Measurements from ENCODE around the gene DNAJC11.
"Not testable (repeated sequence)": the region's sequence is repeated elsewhere in the genome, so short reads cannot be mapped to it uniquely, and the experiment has no call there.

DNAJC11 gene

GRCh38 chr1:6648556-6648955 is 53.1 kb downstream of the DNAJC11 start:
- DNase-seq (ENCODE audit: low spot score) = no peak

GRCh38 chr1:6646499-6647148 is 55.0 kb downstream of the DNAJC11 start:
- DNase-seq (ENCODE audit: low spot score) = peak; percentile 57

GRCh38 chr1:6645018-6645417 is 56.6 kb downstream of the DNAJC11 start:
- no peak for DNase-seq (ENCODE audit: low spot score)

GRCh38 chr1:6640867-6641266 is 60.7 kb downstream of the DNAJC11 start:
- not testable (repeated sequence) for DNase-seq (ENCODE audit: low spot score)

GRCh38 chr1:6638226-6638625 is 63.4 kb downstream of the DNAJC11 start:
- no peak for DNase-seq (ENCODE audit: low spot score)

GRCh38 chr1:6637770-6638169 is 63.8 kb downstream of the DNAJC11 start:
- DNase-seq (ENCODE audit: low spot score) = no peak

- not testable (repeated sequence) for DNase-seq (ENCODE audit: low spot score)
Observed at GRCh38 chr1:6636778-6637177, 64.8 kb downstream of the DNAJC11 start.

- DNase-seq (ENCODE audit: low spot score) = no peak
Observed at GRCh38 chr1:6635910-6636760, 65.5 kb downstream of the DNAJC11 start.

GRCh38 chr1:6635161-6635909 is 66.3 kb downstream of the DNAJC11 start:
- DNase-seq (ENCODE audit: low spot score) = no peak

GRCh38 chr1:6634371-6635052 is 67.1 kb downstream of the DNAJC11 start:
- peak; percentile 83 for DNase-seq (ENCODE audit: low spot score)

- DNase-seq (ENCODE audit: low spot score) = no peak
Observed at GRCh38 chr1:6632588-6633514, 68.8 kb downstream of the DNAJC11 start.

- no peak for DNase-seq (ENCODE audit: low spot score)
Observed at GRCh38 chr1:6631058-6631457, 70.6 kb downstream of the DNAJC11 start.

- DNase-seq (ENCODE audit: low spot score) = no peak
Observed at GRCh38 chr1:6630027-6630426, 71.6 kb downstream of the DNAJC11 start.

GRCh38 chr1:6628971-6629479 is 72.6 kb downstream of the DNAJC11 start:
- no peak for DNase-seq (ENCODE audit: low spot score)

GRCh38 chr1:6627841-6628545 is 73.6 kb downstream of the DNAJC11 start:
- peak; percentile 10 for DNase-seq (ENCODE audit: low spot score)

GRCh38 chr1:6627031-6627430 is 74.6 kb downstream of the DNAJC11 start:
- DNase-seq (ENCODE audit: low spot score) = peak; percentile 14

- no peak for DNase-seq (ENCODE audit: low spot score)
Observed at GRCh38 chr1:6625584-6626149, 75.9 kb downstream of the DNAJC11 start.

- DNase-seq (ENCODE audit: low spot score) = peak; percentile 93
Observed at GRCh38 chr1:6624710-6625583, 76.7 kb downstream of the DNAJC11 start, which contains the start of gene THAP3. THAP3 (plus strand) TSS chr1:6624868; CDS start chr1:6625219, 351 bp downstream.

Data from D341Med (cell line).